Measurements from ENCODE around the gene CDYL2. TPM values are rescaled to one million over a fixed set of nuclear protein-coding genes. Genes with fewer than 3 reads are reported as not detected.

The CDYL2 gene
- total RNA-seq, 2 donors from 2014 or later = 4.8 TPM

- intact Hi-C loops (cut with DNase I) = loop anchor here (10.0 kb wide), 1 partner anchor 259 kb away; the partner anchor contains the start of gene DYNLRB2
- Histone ChIP-seq H3K36me3 (no peaks in the 10 kb centered on the region), H3K27me3 (no peaks in the 10 kb centered on the region), H3K4me1 (no peaks in the 10 kb centered on the region), H3K9ac (ENCODE audit: low read depth in 2 of 2, low read length in 2 of 2) (no peak overlapping the region), H3K9me3 (no peaks in the 10 kb centered on the region), H3K27ac (no peak overlapping the region), H3K4me3 (peak overlapping the region; percentile 27)
- TF ChIP-seq, protein P1, sequence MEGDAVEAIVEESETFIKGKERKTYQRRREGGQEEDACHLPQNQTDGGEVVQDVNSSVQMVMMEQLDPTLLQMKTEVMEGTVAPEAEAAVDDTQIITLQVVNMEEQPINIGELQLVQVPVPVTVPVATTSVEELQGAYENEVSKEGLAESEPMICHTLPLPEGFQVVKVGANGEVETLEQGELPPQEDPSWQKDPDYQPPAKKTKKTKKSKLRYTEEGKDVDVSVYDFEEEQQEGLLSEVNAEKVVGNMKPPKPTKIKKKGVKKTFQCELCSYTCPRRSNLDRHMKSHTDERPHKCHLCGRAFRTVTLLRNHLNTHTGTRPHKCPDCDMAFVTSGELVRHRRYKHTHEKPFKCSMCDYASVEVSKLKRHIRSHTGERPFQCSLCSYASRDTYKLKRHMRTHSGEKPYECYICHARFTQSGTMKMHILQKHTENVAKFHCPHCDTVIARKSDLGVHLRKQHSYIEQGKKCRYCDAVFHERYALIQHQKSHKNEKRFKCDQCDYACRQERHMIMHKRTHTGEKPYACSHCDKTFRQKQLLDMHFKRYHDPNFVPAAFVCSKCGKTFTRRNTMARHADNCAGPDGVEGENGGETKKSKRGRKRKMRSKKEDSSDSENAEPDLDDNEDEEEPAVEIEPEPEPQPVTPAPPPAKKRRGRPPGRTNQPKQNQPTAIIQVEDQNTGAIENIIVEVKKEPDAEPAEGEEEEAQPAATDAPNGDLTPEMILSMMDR (IDR thresholded peaks at IDR 0.05) = peak; percentile 20
- DNase-seq = peak; percentile 28
These were observed 901 bp downstream of the CDYL2 start for GRCh38 chr16:80803339-80804055.

- H3K27me3 ChIP-seq = no peaks in the 10 kb centered on the region
- H3K9me3 ChIP-seq = no peaks in the 10 kb centered on the region
- TF ChIP-seq, protein P1 (IDR thresholded peaks at IDR 0.05) = no peak
- DNase-seq = no peak
- H3K36me3 ChIP-seq = no peaks in the 10 kb centered on the region
- no peak overlapping the region for H3K27ac ChIP-seq
- no peak overlapping the region for H3K9ac ChIP-seq (ENCODE audit: low read depth in 2 of 2, low read length in 2 of 2)
- intact Hi-C loops (cut with DNase I) = loop anchor here (10.0 kb wide), 1 partner anchor 258 kb away; the partner anchor contains the start of gene DYNLRB2
- H3K4me1 ChIP-seq = no peaks in the 10 kb centered on the region
- H3K4me3 ChIP-seq = no peak overlapping the region
These were observed 1.5 kb downstream of the CDYL2 start for GRCh38 chr16:80802902-80803301.

- Histone ChIP-seq H3K27ac (no peak overlapping the region), H3K36me3 (no peaks in the 10 kb centered on the region), H3K4me3 (no peak overlapping the region), H3K4me1 (no peaks in the 10 kb centered on the region), H3K27me3 (no peaks in the 10 kb centered on the region), H3K9ac (ENCODE audit: low read depth in 2 of 2, low read length in 2 of 2) (no peak overlapping the region), H3K9me3 (no peaks in the 10 kb centered on the region)
- TF ChIP-seq, protein P1 (IDR thresholded peaks at IDR 0.05) = no peak
- intact Hi-C loops (cut with DNase I) = loop anchor here (10.0 kb wide), 1 partner anchor 257 kb away; the partner anchor contains the start of gene DYNLRB2
- DNase-seq = no peak
These were observed 2.3 kb downstream of the CDYL2 start for GRCh38 chr16:80802138-80802537.

- DNase-seq = no peak
- no peaks in the 10 kb centered on the region for H3K4me1 ChIP-seq
- TF ChIP-seq, protein P1 (IDR thresholded peaks at IDR 0.05) = no peak
- no peak overlapping the region for H3K27ac ChIP-seq
- intact Hi-C loops (cut with DNase I) = no loop called here
- no peak overlapping the region for H3K9ac ChIP-seq (ENCODE audit: low read depth in 2 of 2, low read length in 2 of 2)
- no peaks in the 10 kb centered on the region for H3K9me3 ChIP-seq
- no peaks in the 10 kb centered on the region for H3K36me3 ChIP-seq
- no peak overlapping the region for H3K4me3 ChIP-seq
- no peaks in the 10 kb centered on the region for H3K27me3 ChIP-seq
These were observed 10.3 kb downstream of the CDYL2 start for GRCh38 chr16:80794071-80794470.

GRCh38 chr16:80792031-80792430, 12.4 kb downstream of the CDYL2 start:
- H3K9me3 ChIP-seq = no peaks in the 10 kb centered on the region
- intact Hi-C loops (cut with DNase I) = no loop called here
- H3K4me3 ChIP-seq = no peak overlapping the region
- H3K27me3 ChIP-seq = no peaks in the 10 kb centered on the region
- H3K4me1 ChIP-seq = no peaks in the 10 kb centered on the region
- DNase-seq = no peak
- TF ChIP-seq, protein P1 (IDR thresholded peaks at IDR 0.05) = no peak
- no peak overlapping the region for H3K27ac ChIP-seq
- H3K9ac ChIP-seq (ENCODE audit: low read depth in 2 of 2, low read length in 2 of 2) = no peak overlapping the region
- H3K36me3 ChIP-seq = no peaks in the 10 kb centered on the region
